SK-N-MC (cell line): ENCODE data around the gene PRXL2B.

Experiments
- EZH2 ChIP-seq: fragments of 200-600 bp; sonication (generic); IDR thresholded peaks from one replicate; pipeline ENCODE4 v1.6.1; 2017; ENCODE audit warnings: antibody characterized with exemption
- POLR2AphosphoS5 ChIP-seq: IDR thresholded peaks from 2 replicates; pipeline ENCODE4 v1.6.1; 2012; ENCODE audit warnings: mild to moderate bottlenecking, low read depth, low read length, borderline replicate concordance

DNA sequence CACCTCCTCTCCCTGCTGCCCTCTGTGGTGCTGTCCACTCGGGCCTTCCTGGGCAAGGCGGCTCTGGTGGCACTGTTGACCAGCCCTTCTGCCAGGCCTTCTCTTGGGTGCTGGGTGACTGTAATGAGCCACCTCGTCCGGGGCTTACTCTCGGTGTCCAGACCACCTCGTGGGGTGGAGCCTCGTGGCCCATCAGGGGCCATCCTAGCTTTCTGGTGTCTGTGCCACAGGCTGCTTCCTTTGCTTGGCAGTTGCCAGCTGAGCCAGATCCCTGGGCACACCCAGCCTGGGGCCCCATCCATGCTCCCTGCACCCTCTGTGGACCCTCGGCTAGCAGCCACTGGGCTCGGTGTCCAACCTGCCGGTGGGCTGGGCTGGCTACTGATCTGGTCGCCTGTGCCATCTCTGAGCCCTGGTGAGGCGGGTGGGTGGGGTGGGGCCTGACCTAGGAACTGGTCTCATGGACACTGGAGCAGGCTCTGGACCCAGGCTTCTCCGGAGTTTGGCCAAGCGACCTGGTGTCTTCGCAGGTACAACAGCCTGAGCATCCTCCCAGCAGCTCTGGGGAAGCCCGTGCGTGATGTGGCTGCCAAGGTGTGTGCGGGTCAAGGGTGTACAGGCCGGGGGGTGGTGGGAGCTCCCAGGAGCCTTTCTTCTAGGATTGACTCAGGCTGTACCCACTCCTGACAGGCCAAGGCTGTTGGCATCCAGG is 1.4 kb downstream of the PRXL2B start:
- TF ChIP-seq POLR2AphosphoS5 (no peak), EZH2 (no peak)
